NCI-H82 (cell line): Measurements from ENCODE around the gene COL5A2.

Source experiments
- DNase-seq: peaks from one replicate; lab custom pipeline; 2025; lab: John Stamatoyannopoulos, UW

COL5A2 gene

GRCh38 chr2:189147361-189147760 is 32.2 kb downstream of the COL5A2 start:
- DNase-seq: no peak

- DNase-seq: no peak
Measured at GRCh38 chr2:189146553-189146952, 33.0 kb downstream of the COL5A2 start.

DNA sequence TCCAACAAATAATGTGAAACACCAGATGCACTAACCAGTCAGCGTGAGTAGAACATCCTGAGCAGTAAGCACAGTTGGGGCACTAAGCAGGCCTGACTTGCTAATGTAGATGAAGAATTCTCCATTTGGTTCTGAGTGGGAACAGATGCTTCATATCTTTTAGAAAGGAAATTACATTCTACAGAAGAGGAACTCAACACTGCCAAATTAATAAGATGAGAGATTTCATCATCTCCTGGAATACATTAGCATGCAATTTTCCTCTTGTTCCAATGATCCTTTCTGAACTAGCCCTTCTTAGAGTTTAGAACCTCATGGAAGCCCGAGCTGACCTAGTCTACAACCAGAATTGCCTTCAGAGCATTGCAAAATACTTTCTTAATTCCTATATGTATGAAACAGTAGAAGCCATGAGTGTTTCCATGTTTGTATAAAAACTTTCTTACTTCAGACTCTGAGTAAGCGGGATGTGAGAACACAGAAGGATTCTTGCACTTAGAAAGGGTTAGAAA is 34.8 kb downstream of the COL5A2 start:
- DNase-seq: no peak

DNA sequence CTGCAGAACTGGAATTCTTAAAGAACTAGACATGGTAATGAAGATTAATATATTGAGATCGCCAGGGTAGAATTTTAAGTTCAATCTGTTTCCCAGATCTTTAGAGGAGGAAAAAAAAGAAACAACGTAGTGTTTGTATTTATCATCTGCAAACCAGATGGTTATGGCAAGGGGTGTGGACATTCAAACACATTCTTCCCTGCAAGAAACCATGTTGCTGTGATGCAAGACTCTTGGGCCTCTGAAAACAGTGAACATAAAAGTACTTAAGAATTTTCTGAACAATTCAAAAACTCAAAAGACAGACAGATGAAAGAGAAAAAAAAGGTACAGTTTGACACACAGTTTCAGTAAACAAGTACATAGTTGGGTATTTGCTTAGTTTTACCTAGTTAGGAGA is 35.6 kb downstream of the COL5A2 start:
- no peak for DNase-seq

DNA sequence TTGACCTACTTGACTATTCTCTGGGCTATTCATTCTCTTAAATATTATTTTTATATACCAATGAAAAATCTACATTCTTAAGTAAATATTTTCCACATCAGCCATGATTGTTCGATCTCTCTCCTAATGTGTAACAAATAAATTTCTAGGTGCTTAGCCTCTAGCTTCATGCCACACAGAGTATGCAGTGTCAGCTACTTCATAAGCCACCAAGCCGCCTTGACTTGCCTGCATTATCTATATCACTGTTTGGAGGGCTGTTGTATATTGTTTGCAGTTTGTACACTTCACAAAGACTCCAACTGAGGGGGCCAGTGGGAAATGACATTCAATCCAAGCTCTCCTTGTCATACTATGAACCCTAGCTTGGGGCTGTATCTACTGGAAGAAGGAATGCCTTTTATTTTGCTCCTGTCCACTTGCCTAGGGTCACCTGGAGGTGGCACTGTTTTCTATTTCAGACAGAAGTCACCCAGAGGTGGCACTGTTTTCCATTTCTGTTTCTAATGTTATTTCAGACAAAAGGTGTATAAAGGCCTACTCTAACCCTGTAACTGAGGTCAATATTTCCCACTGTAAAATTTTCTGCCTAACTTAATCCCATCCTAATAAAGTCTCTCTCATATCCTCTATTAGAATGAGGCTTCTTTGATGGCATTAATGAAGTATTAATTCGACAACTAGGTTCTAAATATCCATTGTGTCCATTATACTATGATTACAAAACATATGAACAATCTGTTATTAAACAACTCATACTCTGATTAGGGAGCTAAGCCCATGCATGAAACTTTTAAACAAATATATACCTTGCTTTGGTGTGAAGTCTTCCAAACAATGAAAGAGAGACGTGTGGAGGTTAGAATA is 36.4 kb downstream of the COL5A2 start:
- DNase-seq: peak; percentile 72

DNA sequence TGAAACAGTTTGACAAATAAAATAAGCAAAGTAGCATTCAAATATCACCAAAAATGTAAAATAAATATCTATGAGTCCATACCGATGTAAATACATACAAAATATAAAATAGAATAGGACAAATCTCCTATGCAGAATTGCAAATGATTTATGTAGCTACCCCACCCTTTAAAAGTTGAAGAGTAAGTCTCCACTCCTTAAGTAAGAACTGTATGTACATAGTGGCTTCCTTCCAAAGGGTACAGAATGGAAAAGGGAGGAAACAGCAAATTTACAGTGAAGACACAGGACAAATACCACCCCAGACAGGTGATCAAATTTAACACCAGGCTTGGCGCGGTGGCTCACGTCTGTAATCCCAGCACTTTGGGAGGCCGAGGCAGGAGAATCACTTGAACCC is 40.8 kb downstream of the COL5A2 start:
- no peak for DNase-seq

- no peak for DNase-seq
Measured at GRCh38 chr2:189137519-189137918, 42.0 kb downstream of the COL5A2 start.

DNA sequence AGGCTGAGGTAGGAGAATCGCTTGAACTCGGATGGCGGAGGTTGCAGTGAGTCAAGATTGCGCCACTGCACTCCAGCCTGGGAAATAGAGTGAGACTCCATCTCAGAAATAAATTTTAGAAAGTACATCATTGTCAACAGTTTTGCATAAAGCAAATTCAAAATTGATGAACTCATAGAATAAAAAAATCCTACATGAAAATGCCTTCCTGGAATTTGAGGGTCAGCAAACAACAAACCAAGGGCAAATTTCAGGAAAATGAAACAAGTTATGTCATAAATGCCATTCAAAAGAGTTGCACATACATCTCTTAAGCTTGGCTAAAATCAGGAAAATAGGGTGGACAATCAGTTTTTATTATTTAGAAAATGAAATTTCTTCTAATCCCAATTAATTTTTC is 45.1 kb downstream of the COL5A2 start:
- no peak for DNase-seq

DNA sequence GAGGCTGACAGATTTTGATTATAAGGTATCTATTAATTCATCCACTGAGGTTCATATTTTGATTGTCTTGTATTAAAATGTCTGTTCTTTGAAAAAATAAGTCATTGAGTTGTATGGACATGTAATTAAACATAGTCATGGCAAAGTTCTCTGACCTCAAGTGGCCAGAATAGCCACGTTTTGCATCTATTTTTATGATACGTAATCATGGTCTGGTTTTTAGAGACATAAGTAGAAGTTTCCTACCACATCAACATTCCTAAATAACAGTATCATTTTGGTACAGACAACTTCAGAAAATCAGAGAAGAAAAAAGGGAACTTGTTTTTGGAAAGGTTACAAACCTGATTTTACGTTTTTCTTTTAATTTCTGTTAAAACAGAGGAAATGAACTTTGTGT is 47.6 kb downstream of the COL5A2 start:
- no peak for DNase-seq

- no peak for DNase-seq
Measured at GRCh38 chr2:189129971-189130370, 49.6 kb downstream of the COL5A2 start.

GRCh38 chr2:189128970-189129369 is 50.6 kb downstream of the COL5A2 start:
- DNase-seq: no peak

GRCh38 chr2:189127756-189128155 is 51.8 kb downstream of the COL5A2 start:
- DNase-seq: no peak

DNA sequence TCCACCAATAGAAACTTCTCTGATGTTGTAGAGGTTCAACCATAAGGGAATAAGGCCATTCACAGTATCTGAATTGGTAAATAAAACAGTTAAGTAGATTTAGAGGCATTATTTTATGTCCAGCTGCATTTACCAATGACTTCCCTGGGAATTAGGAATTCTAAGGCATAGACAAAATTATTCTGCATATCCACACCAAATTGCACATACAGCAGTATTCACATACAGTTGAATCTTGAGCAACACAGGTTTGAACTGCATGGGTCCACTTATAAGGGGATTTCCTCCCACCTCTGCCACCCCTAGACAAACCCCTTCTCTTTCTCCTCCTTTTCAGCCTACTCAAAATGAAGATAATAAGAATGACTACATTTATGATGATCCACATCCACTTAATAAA is 54.4 kb downstream of the COL5A2 start:
- no peak for DNase-seq

GRCh38 chr2:189124175-189124574 is 55.4 kb downstream of the COL5A2 start:
- no peak for DNase-seq

DNA sequence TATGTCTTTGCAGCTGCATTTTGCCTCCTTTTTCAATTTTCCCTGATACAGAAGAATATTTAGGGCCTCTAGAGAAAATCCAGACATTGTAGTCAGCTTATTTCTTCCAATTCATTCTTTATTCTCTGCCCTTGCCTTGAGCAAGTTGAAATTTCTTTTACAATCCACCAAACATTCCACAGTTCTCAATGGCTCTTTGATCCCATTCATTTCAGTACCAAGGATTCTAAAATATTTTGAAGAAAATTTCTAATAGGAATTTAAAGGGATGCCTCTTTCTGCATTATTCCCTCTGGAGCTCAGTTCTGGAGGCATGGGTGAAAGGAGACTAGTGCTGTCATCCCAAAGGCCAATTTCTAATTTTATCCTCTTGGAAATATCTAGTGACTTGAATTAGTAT is 61.2 kb downstream of the COL5A2 start:
- no peak for DNase-seq

DNA sequence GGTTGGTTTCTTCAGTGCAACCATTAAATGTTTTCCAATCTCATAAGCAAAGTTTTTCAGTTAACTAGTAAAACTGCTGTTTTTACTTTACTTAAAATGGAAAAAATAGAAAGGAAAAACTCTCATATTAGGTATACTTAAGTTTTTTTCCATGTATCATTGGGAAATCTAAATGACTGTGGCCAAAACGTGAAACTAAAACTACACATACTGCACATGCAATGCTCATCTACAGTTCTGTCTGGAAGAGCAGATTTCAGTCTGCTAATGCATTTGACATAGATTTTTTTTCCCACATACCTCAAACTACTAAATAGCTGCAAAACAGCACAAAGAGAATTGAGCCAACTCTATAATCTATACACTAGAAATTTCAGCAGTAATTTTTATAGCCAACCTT is 62.6 kb downstream of the COL5A2 start:
- DNase-seq: no peak

- DNase-seq: no peak
Measured at GRCh38 chr2:189116087-189116486, 63.5 kb downstream of the COL5A2 start.

GRCh38 chr2:189115126-189115525 is 64.4 kb downstream of the COL5A2 start:
- no peak for DNase-seq

DNA sequence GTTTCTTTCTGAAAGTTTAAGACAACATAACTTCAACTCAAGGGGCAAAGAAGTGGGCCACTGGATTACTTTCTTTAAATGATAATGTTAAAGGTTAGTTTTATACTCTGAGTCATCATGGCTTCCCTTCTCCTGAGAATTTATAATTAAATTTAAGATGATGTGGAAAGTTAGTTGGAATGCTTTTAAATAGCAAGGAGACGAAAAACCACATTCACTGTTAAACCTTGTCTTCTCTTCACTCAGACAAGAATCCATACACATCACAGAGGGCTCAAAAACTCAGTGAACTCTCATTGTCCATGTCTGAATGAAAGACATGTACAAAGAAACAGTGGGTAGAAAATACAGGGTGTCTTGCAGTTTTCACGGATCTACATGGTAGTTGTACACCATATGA is 65.6 kb downstream of the COL5A2 start:
- no peak for DNase-seq

GRCh38 chr2:189111063-189111715 is 68.4 kb downstream of the COL5A2 start:
- no peak for DNase-seq

DNA sequence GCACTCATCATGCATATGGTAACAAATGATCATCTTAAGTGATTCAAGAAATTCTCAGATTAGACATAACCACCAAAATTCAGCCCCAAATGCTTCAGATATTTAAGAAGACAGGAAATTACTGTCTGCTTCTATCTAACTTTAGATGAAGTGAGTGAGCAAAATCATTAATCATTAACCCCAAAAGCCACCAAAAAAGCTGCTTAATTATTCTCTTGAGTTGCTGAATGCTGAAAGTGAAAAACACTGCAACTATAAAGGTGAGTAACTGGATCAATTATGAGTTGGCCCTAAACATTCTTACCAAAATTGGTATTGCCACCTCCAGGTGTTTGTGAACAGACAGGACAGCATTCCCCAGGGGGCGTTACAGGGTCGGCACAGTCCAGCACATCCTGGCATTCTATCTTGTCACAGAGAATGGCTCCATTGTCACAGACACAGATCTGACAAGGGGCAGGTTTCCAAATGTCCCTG is 69.6 kb downstream of the COL5A2 start:
- no peak for DNase-seq

GRCh38 chr2:189104934-189105333 is 74.6 kb downstream of the COL5A2 start:
- DNase-seq: no peak

DNA sequence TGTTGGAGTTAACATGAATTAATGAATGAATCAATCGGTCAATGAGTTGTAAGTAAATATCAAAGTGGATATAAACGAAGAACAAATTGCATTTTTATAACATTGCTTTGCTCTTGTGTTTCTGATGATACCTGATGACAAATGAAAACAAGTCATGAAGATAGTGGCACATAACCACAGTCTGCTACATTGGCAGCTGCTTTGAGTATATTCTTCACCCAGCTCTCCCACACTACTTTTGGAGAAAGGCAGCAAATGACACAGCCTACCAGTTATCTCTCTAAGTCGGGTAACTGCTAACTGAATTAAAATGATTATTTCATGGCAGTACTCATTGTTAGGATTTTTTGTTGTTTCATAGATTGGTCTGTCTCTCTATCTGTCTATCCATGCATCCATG is 76.8 kb downstream of the COL5A2 start:
- no peak for DNase-seq
